ENCODE results near the gene CHD3.

DNA sequence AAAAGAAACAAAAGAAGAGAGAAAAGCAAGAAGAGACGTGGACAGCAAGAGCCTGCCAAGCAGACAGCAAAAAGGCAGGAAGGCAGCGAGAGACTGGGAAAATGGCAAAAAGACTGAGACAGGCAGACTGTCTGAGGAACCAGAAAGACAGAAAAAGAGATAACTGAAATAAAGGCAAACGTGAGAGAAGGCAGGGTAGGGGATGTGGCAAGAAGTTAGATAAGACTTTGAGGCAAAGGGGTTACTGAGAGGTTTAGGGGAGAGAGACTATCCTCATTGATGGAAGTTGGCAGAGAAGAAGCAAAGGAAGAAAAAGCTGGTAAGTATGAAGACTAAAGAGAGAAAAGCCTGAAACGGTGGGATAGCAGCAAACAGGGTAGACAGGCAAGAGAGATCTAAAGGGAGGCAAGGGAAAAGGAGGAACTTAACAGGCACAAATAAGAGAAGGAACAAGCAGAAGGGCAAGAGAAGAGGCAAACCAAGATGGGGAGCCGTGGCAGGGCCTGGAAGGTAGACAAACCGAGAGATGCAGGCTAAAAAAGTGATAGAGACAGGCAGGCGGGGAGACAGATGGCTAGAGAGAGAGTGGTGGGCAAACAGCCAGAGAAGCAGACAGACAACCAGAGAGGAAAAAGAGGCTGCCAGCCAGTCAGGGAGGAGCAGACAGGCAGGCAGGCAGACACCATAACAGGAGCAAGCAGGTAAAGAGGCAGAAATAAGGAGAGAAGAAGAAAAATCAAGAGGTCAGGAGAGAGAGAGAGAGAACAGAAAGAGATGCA is 7.1 kb upstream of the CHD3 start:
- TF ChIP-seq, protein P1, sequence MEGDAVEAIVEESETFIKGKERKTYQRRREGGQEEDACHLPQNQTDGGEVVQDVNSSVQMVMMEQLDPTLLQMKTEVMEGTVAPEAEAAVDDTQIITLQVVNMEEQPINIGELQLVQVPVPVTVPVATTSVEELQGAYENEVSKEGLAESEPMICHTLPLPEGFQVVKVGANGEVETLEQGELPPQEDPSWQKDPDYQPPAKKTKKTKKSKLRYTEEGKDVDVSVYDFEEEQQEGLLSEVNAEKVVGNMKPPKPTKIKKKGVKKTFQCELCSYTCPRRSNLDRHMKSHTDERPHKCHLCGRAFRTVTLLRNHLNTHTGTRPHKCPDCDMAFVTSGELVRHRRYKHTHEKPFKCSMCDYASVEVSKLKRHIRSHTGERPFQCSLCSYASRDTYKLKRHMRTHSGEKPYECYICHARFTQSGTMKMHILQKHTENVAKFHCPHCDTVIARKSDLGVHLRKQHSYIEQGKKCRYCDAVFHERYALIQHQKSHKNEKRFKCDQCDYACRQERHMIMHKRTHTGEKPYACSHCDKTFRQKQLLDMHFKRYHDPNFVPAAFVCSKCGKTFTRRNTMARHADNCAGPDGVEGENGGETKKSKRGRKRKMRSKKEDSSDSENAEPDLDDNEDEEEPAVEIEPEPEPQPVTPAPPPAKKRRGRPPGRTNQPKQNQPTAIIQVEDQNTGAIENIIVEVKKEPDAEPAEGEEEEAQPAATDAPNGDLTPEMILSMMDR (IDR thresholded peaks at IDR 0.05; ENCODE audit: extremely low read depth in 1 of 2, insufficient read depth in 1 of 2, low read depth in 1 of 2, low read length in 2 of 2): no peak
- no peak for TF ChIP-seq FOS (IDR thresholded peaks at IDR 0.05; ENCODE audit: borderline replicate concordance, insufficient read depth, low read length)
- TF ChIP-seq POLR2AphosphoS5 (IDR thresholded peaks at IDR 0.05; ENCODE audit: insufficient read depth, low read depth, low read length): no peak
- no peak for TF ChIP-seq POLR2A (IDR thresholded peaks at IDR 0.05; ENCODE audit: low read depth, low read length)
- TF ChIP-seq, protein P2, sequence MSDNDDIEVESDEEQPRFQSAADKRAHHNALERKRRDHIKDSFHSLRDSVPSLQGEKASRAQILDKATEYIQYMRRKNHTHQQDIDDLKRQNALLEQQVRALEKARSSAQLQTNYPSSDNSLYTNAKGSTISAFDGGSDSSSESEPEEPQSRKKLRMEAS (IDR thresholded peaks at IDR 0.05; ENCODE audit: insufficient read depth, insufficient read length): no peak
- TF ChIP-seq EZH2 (IDR thresholded peaks at IDR 0.05; ENCODE audit: borderline replicate concordance, low read depth, low read length, severe bottlenecking): no peak
- no peak for TF ChIP-seq GATA2 (IDR thresholded peaks at IDR 0.05; ENCODE audit: insufficient read depth, insufficient read length, low read depth, low read length)
- TF ChIP-seq JUN (IDR thresholded peaks at IDR 0.05; ENCODE audit: borderline replicate concordance, insufficient read depth, insufficient read length, low read depth): no peak
